ENCODE measurements around the gene IKBKG. TPM values are rescaled to one million over a fixed set of nuclear protein-coding genes. Genes with fewer than 3 reads are reported as not detected.
A peak's percentile ranks its signal among the peaks of the same experiment; 100 is the strongest.
"Not testable (repeated sequence)": the region's sequence is repeated elsewhere in the genome, so short reads cannot be mapped to it uniquely, and the experiment has no call there.

IKBKG gene
- total RNA-seq, 1 donor from 2014 or later: 20.6 TPM

GRCh38 chrX:154545673-154546274, 1.6 kb upstream of the IKBKG start:
- H3K27me3 Mint-ChIP-seq (ENCODE audit: low read depth): no peaks in the 10 kb centered on the region
- H3K4me1 Mint-ChIP-seq: peaks cover 13% of the 10 kb centered on the region
- peak overlapping the region; percentile 69 for H3K4me3 Mint-ChIP-seq
- peaks cover 5% of the 10 kb centered on the region for H3K9me3 Mint-ChIP-seq
- H3K36me3 Mint-ChIP-seq: peaks cover 5% of the 10 kb centered on the region
- no peak for DNase-seq (ENCODE audit: low spot score in 2 of 2, unreplicated experiment in 2 of 2)
- no peak overlapping the region for H3K27ac Mint-ChIP-seq
- TF ChIP-seq, protein P1, sequence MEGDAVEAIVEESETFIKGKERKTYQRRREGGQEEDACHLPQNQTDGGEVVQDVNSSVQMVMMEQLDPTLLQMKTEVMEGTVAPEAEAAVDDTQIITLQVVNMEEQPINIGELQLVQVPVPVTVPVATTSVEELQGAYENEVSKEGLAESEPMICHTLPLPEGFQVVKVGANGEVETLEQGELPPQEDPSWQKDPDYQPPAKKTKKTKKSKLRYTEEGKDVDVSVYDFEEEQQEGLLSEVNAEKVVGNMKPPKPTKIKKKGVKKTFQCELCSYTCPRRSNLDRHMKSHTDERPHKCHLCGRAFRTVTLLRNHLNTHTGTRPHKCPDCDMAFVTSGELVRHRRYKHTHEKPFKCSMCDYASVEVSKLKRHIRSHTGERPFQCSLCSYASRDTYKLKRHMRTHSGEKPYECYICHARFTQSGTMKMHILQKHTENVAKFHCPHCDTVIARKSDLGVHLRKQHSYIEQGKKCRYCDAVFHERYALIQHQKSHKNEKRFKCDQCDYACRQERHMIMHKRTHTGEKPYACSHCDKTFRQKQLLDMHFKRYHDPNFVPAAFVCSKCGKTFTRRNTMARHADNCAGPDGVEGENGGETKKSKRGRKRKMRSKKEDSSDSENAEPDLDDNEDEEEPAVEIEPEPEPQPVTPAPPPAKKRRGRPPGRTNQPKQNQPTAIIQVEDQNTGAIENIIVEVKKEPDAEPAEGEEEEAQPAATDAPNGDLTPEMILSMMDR (IDR thresholded peaks at IDR 0.05; ENCODE audit: unreplicated experiment): no peak

- peaks cover 13% of the 10 kb centered on the region for H3K4me1 Mint-ChIP-seq
- TF ChIP-seq, protein P1 (IDR thresholded peaks at IDR 0.05; ENCODE audit: unreplicated experiment): no peak
- peak in 1 of 2 experiments; percentile 58 for DNase-seq (ENCODE audit: low spot score in 2 of 2, unreplicated experiment in 2 of 2)
- H3K27me3 Mint-ChIP-seq (ENCODE audit: low read depth): no peaks in the 10 kb centered on the region
- peak within 1 kb of the TSS; percentile 84 for H3K4me3 Mint-ChIP-seq
- H3K36me3 Mint-ChIP-seq: peaks cover 5% of the 10 kb centered on the region
- peak within 1 kb of the TSS; percentile 96 for H3K27ac Mint-ChIP-seq
- peaks cover 5% of the 10 kb centered on the region for H3K9me3 Mint-ChIP-seq
Observed at GRCh38 chrX:154546354-154547244, 821 bp upstream of the IKBKG start, which contains the start of gene G6PD. TSS of gene G6PD (minus strand) at chrX:154546846. CDS start at chrX:154546155, 691 bp downstream.

GRCh38 chrX:154548028-154548316, 552 bp downstream of the IKBKG start:
- no peaks in the 10 kb centered on the region for H3K27me3 Mint-ChIP-seq (ENCODE audit: low read depth)
- H3K36me3 Mint-ChIP-seq: peaks cover 5% of the 10 kb centered on the region
- peak overlapping the region; percentile 96 for H3K27ac Mint-ChIP-seq
- TF ChIP-seq, protein P1 (IDR thresholded peaks at IDR 0.05; ENCODE audit: unreplicated experiment): no peak
- H3K4me3 Mint-ChIP-seq: peak overlapping the region; percentile 84
- DNase-seq (ENCODE audit: low spot score in 2 of 2, unreplicated experiment in 2 of 2): no peak
- H3K9me3 Mint-ChIP-seq: peaks cover 5% of the 10 kb centered on the region
- H3K4me1 Mint-ChIP-seq: peaks cover 13% of the 10 kb centered on the region

DNA sequence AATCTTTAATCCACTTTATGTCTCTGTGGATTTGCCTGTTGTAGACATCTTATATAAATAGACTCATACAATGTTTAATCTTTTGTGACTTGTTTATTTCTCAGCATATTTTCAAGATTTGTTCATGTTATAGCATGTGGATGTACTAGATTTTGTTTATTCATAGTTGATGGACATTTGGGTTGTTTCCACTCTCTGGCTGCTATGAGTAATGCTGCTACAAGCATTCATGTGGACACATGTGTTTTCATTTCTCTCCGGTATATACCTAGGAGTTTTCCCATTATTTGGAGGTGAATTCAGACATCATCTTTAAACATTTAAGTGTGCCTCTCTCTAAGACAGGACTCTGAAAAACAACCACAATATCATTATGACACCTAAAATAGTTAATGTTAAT, 2.3 kb downstream of the IKBKG start:
- Mint-ChIP-seq H3K4me1 (peaks cover 13% of the 10 kb centered on the region), H3K27me3 (ENCODE audit: low read depth) (no peaks in the 10 kb centered on the region), H3K9me3 (peaks cover 5% of the 10 kb centered on the region), H3K27ac (no peak overlapping the region), H3K36me3 (peaks cover 12% of the 10 kb centered on the region), H3K4me3 (peak overlapping the region; percentile 28)
- DNase-seq (ENCODE audit: low spot score in 2 of 2, unreplicated experiment in 2 of 2): no peak
- TF ChIP-seq, protein P1 (IDR thresholded peaks at IDR 0.05; ENCODE audit: unreplicated experiment): no peak

- H3K27me3 Mint-ChIP-seq (ENCODE audit: low read depth); H3K4me3 Mint-ChIP-seq; DNase-seq (ENCODE audit: low spot score in 2 of 2, unreplicated experiment in 2 of 2); H3K27ac Mint-ChIP-seq; H3K4me1 Mint-ChIP-seq; H3K9me3 Mint-ChIP-seq: not testable (repeated sequence)
- peaks cover 13% of the 10 kb centered on the region for H3K36me3 Mint-ChIP-seq
Observed at GRCh38 chrX:154552112-154552806, 4.8 kb downstream of the IKBKG start.

DNA sequence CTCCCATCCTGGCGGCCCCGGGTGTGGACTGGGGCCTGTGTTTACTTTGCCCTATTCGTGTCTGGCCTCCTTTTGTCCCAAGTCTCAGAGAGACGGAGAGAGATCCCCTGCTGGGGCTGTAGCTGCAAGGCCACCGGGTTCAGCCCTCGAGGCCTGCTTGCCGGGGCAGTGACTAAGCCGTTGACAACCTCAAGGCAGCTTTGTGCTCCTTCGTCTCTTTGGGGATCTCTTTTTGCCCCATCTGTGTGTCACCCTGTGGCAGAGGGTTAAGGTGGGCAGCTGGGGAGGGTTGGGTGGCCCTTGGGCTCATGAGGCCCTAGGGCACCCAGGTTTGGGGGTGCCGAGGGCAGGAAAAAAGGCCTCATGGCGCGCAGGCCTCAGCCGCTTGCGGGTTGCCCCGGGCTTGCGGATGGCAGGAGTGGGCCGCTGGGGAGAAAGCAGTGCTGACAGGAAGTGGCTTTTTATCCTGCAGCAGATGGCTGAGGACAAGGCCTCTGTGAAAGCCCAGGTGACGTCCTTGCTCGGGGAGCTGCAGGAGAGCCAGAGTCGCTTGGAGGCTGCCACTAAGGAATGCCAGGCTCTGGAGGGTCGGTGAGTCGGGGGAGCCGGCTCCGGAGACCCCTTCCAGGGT, 10.8 kb downstream of the IKBKG start:
- not testable (repeated sequence) for H3K36me3 Mint-ChIP-seq; H3K9me3 Mint-ChIP-seq; H3K27ac Mint-ChIP-seq; H3K27me3 Mint-ChIP-seq (ENCODE audit: low read depth); H3K4me3 Mint-ChIP-seq; DNase-seq (ENCODE audit: low spot score in 2 of 2, unreplicated experiment in 2 of 2); H3K4me1 Mint-ChIP-seq

DNA sequence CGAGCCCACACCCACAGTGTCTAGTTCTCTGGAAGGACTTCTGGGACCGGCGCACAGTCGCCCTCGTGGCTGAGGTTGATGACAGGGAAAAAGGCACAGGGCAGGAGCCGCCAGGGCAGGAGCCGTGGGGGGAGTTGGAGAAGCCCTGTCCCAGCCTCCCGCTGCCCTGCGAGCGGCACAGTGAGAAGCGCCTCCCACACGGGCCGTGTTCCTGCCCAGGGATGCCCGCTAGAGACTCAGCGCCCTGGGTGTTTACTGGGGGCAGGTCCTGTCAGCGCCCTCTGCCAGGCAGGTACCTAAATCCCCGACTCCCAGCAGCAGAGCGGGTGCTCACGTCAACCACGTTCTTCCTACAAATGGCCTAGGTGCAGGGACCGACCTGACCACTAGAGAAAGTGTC, 11.5 kb downstream of the IKBKG start:
- not testable (repeated sequence) for DNase-seq (ENCODE audit: low spot score in 2 of 2, unreplicated experiment in 2 of 2); H3K27me3 Mint-ChIP-seq (ENCODE audit: low read depth); H3K36me3 Mint-ChIP-seq; H3K4me3 Mint-ChIP-seq; H3K4me1 Mint-ChIP-seq; H3K9me3 Mint-ChIP-seq; H3K27ac Mint-ChIP-seq

GRCh38 chrX:154560326-154560725, 12.9 kb downstream of the IKBKG start:
- H3K36me3 Mint-ChIP-seq; H3K27me3 Mint-ChIP-seq (ENCODE audit: low read depth); H3K27ac Mint-ChIP-seq; H3K9me3 Mint-ChIP-seq; H3K4me1 Mint-ChIP-seq; DNase-seq (ENCODE audit: low spot score in 2 of 2, unreplicated experiment in 2 of 2); H3K4me3 Mint-ChIP-seq: not testable (repeated sequence)

GRCh38 chrX:154562295-154562694, 14.9 kb downstream of the IKBKG start:
- not testable (repeated sequence) for H3K9me3 Mint-ChIP-seq; H3K4me3 Mint-ChIP-seq; DNase-seq (ENCODE audit: low spot score in 2 of 2, unreplicated experiment in 2 of 2); H3K36me3 Mint-ChIP-seq; H3K4me1 Mint-ChIP-seq; H3K27ac Mint-ChIP-seq; H3K27me3 Mint-ChIP-seq (ENCODE audit: low read depth)
